ENCODE results near the gene STRADA. TPM values are rescaled to one million over a fixed set of nuclear protein-coding genes. Genes with fewer than 3 reads are reported as not detected.

The STRADA gene
- total and polyA plus RNA-seq, 2 experiments from 2014 or later: 18.0 to 28.8 TPM

GRCh38 chr17:63740464-63741142 is 996 bp downstream of the STRADA start:
- Histone ChIP-seq H3K36me3 (ENCODE audit: insufficient read depth) (0 out of 2 replicates have a peak, but pooled peaks cover under 1% of the 10 kb centered on the region), H4K20me1 (replicated peaks; ENCODE audit: insufficient read depth) (no peaks in the 10 kb centered on the region), H3K4me3 (peak overlapping the region; percentile 88), H3K27ac (ENCODE audit: low read depth) (peak overlapping the region; percentile 95), H2AFZ (peak overlapping the region; percentile 90), H3F3A (replicated peaks; ENCODE audit: low read depth) (peaks cover 19% of the 10 kb centered on the region), H3K4me1 (ENCODE audit: insufficient read depth) (peaks cover 9% of the 10 kb centered on the region; the same call in 1 of the 2 replicates), H3K79me2 (replicated peaks; ENCODE audit: insufficient read depth) (peaks cover 10% of the 10 kb centered on the region), H3K27me3 (ENCODE audit: insufficient read depth) (no peaks in the 10 kb centered on the region), H3K9me2 (ENCODE audit: insufficient read depth) (no peaks in the 10 kb centered on the region), H3K4me2 (peak overlapping the region; percentile 96)
- H3K27ac Mint-ChIP-seq: peak overlapping the region; percentile 87
- H3K27me3 Mint-ChIP-seq (ENCODE audit: insufficient read depth, low read depth, poor library complexity): peaks cover 12% of the 10 kb centered on the region
- peak overlapping the region; percentile 95 for H3K4me3 Mint-ChIP-seq
- DNase-seq (ENCODE audit: low spot score): no peak
- TF ChIP-seq EZH2phosphoT487 (IDR thresholded peaks at IDR 0.05; ENCODE audit: unreplicated experiment) (no peak), EZH2 (IDR thresholded peaks at IDR 0.05; ENCODE audit: low read depth, unreplicated experiment) (no peak), ETS1 (IDR thresholded peaks at IDR 0.05) (no peak), ZNF462 (CRISPR knock-in tag; IDR thresholded peaks at IDR 0.05) (no peak)
- H3K9me3 Mint-ChIP-seq: no peaks in the 10 kb centered on the region
- no peak for ATAC-seq
- peaks cover 10% of the 10 kb centered on the region; the same call in 2 of the 3 replicates for H3K4me1 Mint-ChIP-seq
- H3K36me3 Mint-ChIP-seq (ENCODE audit: low read depth): peaks cover 3% of the 10 kb centered on the region; the same call in 2 of the 3 replicates
